Measurements from ENCODE around the gene ZDHHC18.
"Not testable (repeated sequence)": the region's sequence is repeated elsewhere in the genome, so short reads cannot be mapped to it uniquely, and the experiment has no call there.

ZDHHC18 gene

GRCh38 chr1:26810105-26810504, 16.4 kb upstream of the ZDHHC18 start:
- peaks cover 34% of the 10 kb centered on the region for H3K4me1 Mint-ChIP-seq
- H3K9me3 Mint-ChIP-seq, H3K4me3 Mint-ChIP-seq, H3K27me3 Mint-ChIP-seq: not testable (repeated sequence)
- CTCF ChIA-PET, result interaction anchor here (0.6 to 4.1 kb wide), 23 partner anchors 9 to 271 kb away, joined by 3 to 58 read pairs (median 5); partner anchors contain the start of gene GPN2
- peak overlapping the region; percentile 52 for H3K27ac Mint-ChIP-seq
- DNase-seq, result peak; percentile 84
- peaks cover 12% of the 10 kb centered on the region for H3K36me3 Mint-ChIP-seq

GRCh38 chr1:26811057-26811456, 15.4 kb upstream of the ZDHHC18 start:
- no peak for DNase-seq
- CTCF ChIA-PET, result interaction anchor here (0.9 to 4.1 kb wide), 12 partner anchors 10 to 209 kb away, joined by 3 to 58 read pairs (median 8); no protein-coding TSS in a partner anchor
- H3K27ac Mint-ChIP-seq, result no peak overlapping the region
- H3K4me3 Mint-ChIP-seq, result no peak overlapping the region
- H3K27me3 Mint-ChIP-seq, result no peaks in the 10 kb centered on the region
- no peaks in the 10 kb centered on the region for H3K9me3 Mint-ChIP-seq
- peaks cover 7% of the 10 kb centered on the region for H3K36me3 Mint-ChIP-seq
- peaks cover 26% of the 10 kb centered on the region for H3K4me1 Mint-ChIP-seq

GRCh38 chr1:26811708-26812107, 14.8 kb upstream of the ZDHHC18 start:
- no peaks in the 10 kb centered on the region for H3K9me3 Mint-ChIP-seq

GRCh38 chr1:26814377-26814776, 12.1 kb upstream of the ZDHHC18 start:
- DNase-seq, result no peak
- Mint-ChIP-seq H3K9me3 (no peaks in the 10 kb centered on the region), H3K27ac (no peak overlapping the region), H3K4me3 (no peak overlapping the region), H3K4me1 (peaks cover 19% of the 10 kb centered on the region), H3K27me3 (no peaks in the 10 kb centered on the region), H3K36me3 (peaks cover 4% of the 10 kb centered on the region)
- CTCF ChIA-PET, result interaction anchor here (0.6 kb wide), 1 partner anchor 15 kb away, joined by 4 read pairs; no protein-coding TSS in a partner anchor

More at GRCh38 chr1:26811708-26812107, 14.8 kb upstream of the ZDHHC18 start:
- DNase-seq, result no peak
- H3K27ac Mint-ChIP-seq, result no peak overlapping the region
- no peak overlapping the region for H3K4me3 Mint-ChIP-seq
- H3K27me3 Mint-ChIP-seq, result no peaks in the 10 kb centered on the region
- CTCF ChIA-PET, result interaction anchor here (1.1 to 4.1 kb wide), 7 partner anchors 9 to 213 kb away, joined by 4 to 58 read pairs (median 19); no protein-coding TSS in a partner anchor
- H3K4me1 Mint-ChIP-seq, result peaks cover 23% of the 10 kb centered on the region
- H3K36me3 Mint-ChIP-seq, result peaks cover 6% of the 10 kb centered on the region

GRCh38 chr1:26814893-26815292, 11.6 kb upstream of the ZDHHC18 start:
- DNase-seq, result no peak
- H3K4me3 Mint-ChIP-seq, result no peak overlapping the region
- peaks cover 19% of the 10 kb centered on the region for H3K4me1 Mint-ChIP-seq
- no peak overlapping the region for H3K27ac Mint-ChIP-seq
- no peaks in the 10 kb centered on the region for H3K9me3 Mint-ChIP-seq
- CTCF ChIA-PET, result no interaction called here
- H3K27me3 Mint-ChIP-seq, result no peaks in the 10 kb centered on the region
- H3K36me3 Mint-ChIP-seq, result peaks cover 4% of the 10 kb centered on the region

- Mint-ChIP-seq H3K4me3 (peak overlapping the region; percentile 54), H3K9me3 (no peaks in the 10 kb centered on the region)
Measured at GRCh38 chr1:26820784-26821269, 5.7 kb upstream of the ZDHHC18 start.

GRCh38 chr1:26822737-26823395, 3.6 kb upstream of the ZDHHC18 start:
- DNase-seq, result no peak
- CTCF ChIA-PET, result interaction anchor here (1.1 to 1.9 kb wide), 3 partner anchors 10 to 221 kb away, joined by 3 to 14 read pairs (median 10); no protein-coding TSS in a partner anchor
- Mint-ChIP-seq H3K9me3 (no peaks in the 10 kb centered on the region), H3K27me3 (no peaks in the 10 kb centered on the region), H3K27ac (no peak overlapping the region), H3K36me3 (peaks cover 9% of the 10 kb centered on the region), H3K4me3 (no peak overlapping the region), H3K4me1 (peaks cover 41% of the 10 kb centered on the region)

More at GRCh38 chr1:26820784-26821269, 5.7 kb upstream of the ZDHHC18 start:
- H3K27me3 Mint-ChIP-seq, result no peaks in the 10 kb centered on the region
- H3K4me1 Mint-ChIP-seq, result peaks cover 30% of the 10 kb centered on the region
- H3K27ac Mint-ChIP-seq, result peak overlapping the region; percentile 90
- CTCF ChIA-PET, result interaction anchor here (0.6 to 2.9 kb wide), 10 partner anchors 10 to 462 kb away, joined by 3 to 29 read pairs (median 4); no protein-coding TSS in a partner anchor
- peaks cover 4% of the 10 kb centered on the region for H3K36me3 Mint-ChIP-seq
- DNase-seq, result peak; percentile 46

- Mint-ChIP-seq H3K4me1 (peaks cover 59% of the 10 kb centered on the region), H3K4me3 (no peak overlapping the region), H3K36me3 (peaks cover 26% of the 10 kb centered on the region), H3K9me3 (no peaks in the 10 kb centered on the region), H3K27ac (no peak overlapping the region), H3K27me3 (no peaks in the 10 kb centered on the region)
- CTCF ChIA-PET, result interaction anchor here (0.6 to 1.7 kb wide), 5 partner anchors 9 to 105 kb away, joined by 3 to 5 read pairs (median 4); no protein-coding TSS in a partner anchor
- no peak for DNase-seq
Measured at GRCh38 chr1:26824731-26825130, 1.8 kb upstream of the ZDHHC18 start.

- peaks cover 64% of the 10 kb centered on the region for H3K4me1 Mint-ChIP-seq
- no peaks in the 10 kb centered on the region for H3K9me3 Mint-ChIP-seq
- CTCF ChIA-PET, result no interaction called here
- no peak for DNase-seq
- peak overlapping the region; percentile 97 for H3K4me3 Mint-ChIP-seq
- H3K36me3 Mint-ChIP-seq, result peaks cover 42% of the 10 kb centered on the region
- H3K27me3 Mint-ChIP-seq, result no peaks in the 10 kb centered on the region
- peak overlapping the region; percentile 89 for H3K27ac Mint-ChIP-seq
Measured at GRCh38 chr1:26827106-26827604, 667 bp downstream of the ZDHHC18 start.

GRCh38 chr1:26827663-26828062, 1.2 kb downstream of the ZDHHC18 start:
- no peaks in the 10 kb centered on the region for H3K27me3 Mint-ChIP-seq
- peak overlapping the region; percentile 89 for H3K27ac Mint-ChIP-seq
- DNase-seq, result no peak
- H3K9me3 Mint-ChIP-seq, result no peaks in the 10 kb centered on the region
- peak overlapping the region; percentile 97 for H3K4me3 Mint-ChIP-seq
- peaks cover 47% of the 10 kb centered on the region for H3K36me3 Mint-ChIP-seq
- H3K4me1 Mint-ChIP-seq, result peaks cover 69% of the 10 kb centered on the region
- CTCF ChIA-PET, result interaction anchor here (1.2 to 1.7 kb wide), 2 partner anchors 17 to 18 kb away, joined by 4 to 5 read pairs; no protein-coding TSS in a partner anchor

GRCh38 chr1:26828411-26828991, 2.0 kb downstream of the ZDHHC18 start:
- H3K4me1 Mint-ChIP-seq, result peaks cover 71% of the 10 kb centered on the region
- peak overlapping the region; percentile 97 for H3K4me3 Mint-ChIP-seq
- no peak for DNase-seq
- H3K36me3 Mint-ChIP-seq, result peaks cover 53% of the 10 kb centered on the region
- H3K27me3 Mint-ChIP-seq, result no peaks in the 10 kb centered on the region
- peak overlapping the region; percentile 78 for H3K27ac Mint-ChIP-seq
- H3K9me3 Mint-ChIP-seq, result no peaks in the 10 kb centered on the region
- CTCF ChIA-PET, result interaction anchor here (0.6 to 1.7 kb wide), 4 partner anchors 17 to 38 kb away, joined by 4 to 5 read pairs (median 4); no protein-coding TSS in a partner anchor

- H3K27ac Mint-ChIP-seq, result peak overlapping the region; percentile 53
- CTCF ChIA-PET, result interaction anchor here (0.6 to 1.7 kb wide), 4 partner anchors 16 to 39 kb away, joined by 3 to 5 read pairs (median 4); no protein-coding TSS in a partner anchor
- peaks cover 61% of the 10 kb centered on the region for H3K36me3 Mint-ChIP-seq
- H3K4me1 Mint-ChIP-seq, result peaks cover 80% of the 10 kb centered on the region
- DNase-seq, result no peak
- H3K9me3 Mint-ChIP-seq, result no peaks in the 10 kb centered on the region
- no peaks in the 10 kb centered on the region for H3K27me3 Mint-ChIP-seq
- H3K4me3 Mint-ChIP-seq, result peak overlapping the region; percentile 97
Measured at GRCh38 chr1:26829184-26829911, 2.9 kb downstream of the ZDHHC18 start.

- Mint-ChIP-seq H3K27ac (peak overlapping the region; percentile 79), H3K9me3 (no peaks in the 10 kb centered on the region), H3K4me3 (no peak overlapping the region), H3K27me3 (no peaks in the 10 kb centered on the region), H3K4me1 (peaks cover 79% of the 10 kb centered on the region), H3K36me3 (peaks cover 78% of the 10 kb centered on the region)
- no peak for DNase-seq
- CTCF ChIA-PET, result interaction anchor here (0.6 to 6.3 kb wide), 3 partner anchors 11 to 651 kb away, joined by 3 to 58 read pairs (median 29); no protein-coding TSS in a partner anchor
Measured at GRCh38 chr1:26831059-26831458, 4.6 kb downstream of the ZDHHC18 start.
